ENCODE measurements around the gene RABGAP1. TPM values are rescaled to one million over a fixed set of nuclear protein-coding genes. Genes with fewer than 3 reads are reported as not detected.

Gene RABGAP1
- total and polyA plus RNA-seq, 7 donors: 15.5 to 57.9 (median 33.6) TPM

DNA sequence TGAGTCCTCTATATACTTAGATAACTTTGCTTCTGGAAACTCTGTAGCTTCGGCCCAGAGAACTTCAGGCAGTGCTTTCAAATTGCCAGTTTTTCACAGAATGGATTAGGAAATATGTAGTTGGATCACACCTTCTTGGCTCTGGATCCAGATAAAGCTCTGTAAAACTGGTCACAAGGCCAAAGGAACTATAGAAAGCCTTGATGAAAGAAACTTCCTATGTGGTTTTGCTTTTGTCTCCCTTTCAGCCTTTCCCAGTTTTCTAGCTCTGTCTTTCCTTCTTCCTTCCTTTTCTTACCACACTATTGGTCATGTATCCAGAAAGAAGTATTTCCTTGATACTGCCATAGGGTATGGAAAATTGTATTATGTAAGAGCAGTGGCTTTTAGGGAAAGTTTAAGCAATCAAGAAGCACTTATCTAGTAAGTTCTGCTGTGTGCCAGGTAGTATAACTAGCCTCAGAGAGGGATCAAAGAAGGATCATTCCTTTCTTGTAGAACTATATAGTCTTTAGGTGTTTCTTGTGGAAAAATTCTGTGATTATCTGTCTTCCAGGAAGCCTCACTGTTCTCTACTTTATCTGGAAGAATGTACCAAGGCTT is 98.9 kb downstream of the RABGAP1 start:
- Histone ChIP-seq H3K27ac (no peak overlapping the region), H3K36me3 (ENCODE audit: insufficient read depth in 1 of 2, low read depth in 1 of 2) (no peaks in the 10 kb centered on the region), H3K4me3 (no peak overlapping the region), H3K4me1 (peaks cover 4% of the 10 kb centered on the region), H3K27me3 (ENCODE audit: insufficient read depth in 3 of 3, low read length in 2 of 3) (no peaks in the 10 kb centered on the region), H3K9me3 (no peaks in the 10 kb centered on the region)
- DNase-seq (no peak), ATAC-seq (no peak)
- TF ChIP-seq CTCF (IDR thresholded peaks at IDR 0.05): no peak
- WGBS, 3 donors: 72 to 93% (median 82%) methylated on average over 1 of the region's 1 CpG
- intact Hi-C loops (cut with DNase I): no loop called here

GRCh38 chr9:123040801-123041200 is 100.0 kb downstream of the RABGAP1 start:
- no peak for TF ChIP-seq CTCF (IDR thresholded peaks at IDR 0.05)
- intact Hi-C loops (cut with DNase I): no loop called here
- H3K27ac ChIP-seq: no peak overlapping the region
- H3K4me1 ChIP-seq: no peaks in the 10 kb centered on the region
- ATAC-seq: no peak
- no peak overlapping the region for H3K4me3 ChIP-seq
- no peaks in the 10 kb centered on the region for H3K27me3 ChIP-seq (ENCODE audit: insufficient read depth in 3 of 3, low read length in 2 of 3)
- no peaks in the 10 kb centered on the region for H3K36me3 ChIP-seq (ENCODE audit: insufficient read depth in 1 of 2, low read depth in 1 of 2)
- no peaks in the 10 kb centered on the region for H3K9me3 ChIP-seq
- 32 to 87% (median 53%) methylated on average over 1 of the region's 1 CpG for WGBS, 3 donors
- DNase-seq: no peak

- TF ChIP-seq CTCF (IDR thresholded peaks at IDR 0.05): no peak
- DNase-seq (no peak), ATAC-seq (no peak)
- intact Hi-C loops (cut with DNase I): no loop called here
- H3K27me3 ChIP-seq (ENCODE audit: insufficient read depth in 3 of 3, low read length in 2 of 3): no peaks in the 10 kb centered on the region
- WGBS, 3 donors: 80 to 85% (median 81%) methylated on average over 2 of the region's 2 CpGs
- H3K36me3 ChIP-seq (ENCODE audit: insufficient read depth in 1 of 2, low read depth in 1 of 2): no peaks in the 10 kb centered on the region
- no peak overlapping the region for H3K27ac ChIP-seq
- no peaks in the 10 kb centered on the region for H3K4me1 ChIP-seq
- H3K9me3 ChIP-seq: no peaks in the 10 kb centered on the region
- H3K4me3 ChIP-seq: no peak overlapping the region
Observed at GRCh38 chr9:123041489-123041888, 100.7 kb downstream of the RABGAP1 start.

DNA sequence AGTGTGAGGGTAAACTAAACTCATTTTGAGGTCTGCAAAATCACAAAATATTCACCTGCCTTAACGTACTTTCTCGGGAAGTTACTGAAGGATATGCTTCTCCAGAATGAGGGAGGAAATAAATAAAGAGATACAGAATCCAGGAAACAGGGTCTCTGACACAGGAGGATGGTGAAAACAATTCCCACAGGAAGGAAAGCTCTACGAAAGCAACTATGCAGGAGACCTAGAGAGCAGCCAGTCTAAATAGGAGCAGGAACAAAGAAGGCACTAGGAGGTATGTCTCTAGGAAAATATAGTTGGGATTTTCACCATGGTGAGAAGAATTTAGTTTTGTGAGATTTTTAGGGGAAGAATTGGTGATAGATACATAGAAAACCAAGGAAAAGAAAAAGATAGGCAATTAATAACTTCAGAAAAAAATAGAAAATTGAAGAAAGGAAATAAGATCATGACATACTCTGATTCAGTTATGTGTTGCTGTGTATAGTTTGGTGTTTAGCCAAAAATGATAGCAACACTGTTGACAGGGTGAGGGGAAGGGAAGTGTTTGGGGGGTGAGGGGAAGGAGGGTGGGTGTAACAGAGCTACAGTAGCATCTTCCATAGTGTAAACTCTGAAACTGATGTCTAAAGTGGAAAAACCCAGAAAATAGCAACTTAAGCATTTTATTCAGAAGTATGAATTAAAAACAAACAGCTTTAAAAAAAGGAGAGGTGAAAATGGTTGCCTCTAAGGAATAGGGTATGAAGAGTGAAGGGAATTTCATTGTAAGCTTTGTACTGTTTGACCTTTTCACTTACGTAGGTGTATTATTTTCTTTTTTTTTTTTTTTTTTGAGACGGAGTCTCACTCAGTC is 102.5 kb downstream of the RABGAP1 start:
- intact Hi-C loops (cut with DNase I): no loop called here
- ATAC-seq: no peak
- no peak overlapping the region for H3K4me3 ChIP-seq
- WGBS, 3 donors: 76 to 86% (median 85%) methylated on average over 4 to 5 of the region's 5 CpGs
- H3K27me3 ChIP-seq (ENCODE audit: insufficient read depth in 3 of 3, low read length in 2 of 3): no peaks in the 10 kb centered on the region
- H3K27ac ChIP-seq: no peak overlapping the region
- no peak for DNase-seq
- H3K36me3 ChIP-seq (ENCODE audit: insufficient read depth in 1 of 2, low read depth in 1 of 2): no peaks in the 10 kb centered on the region
- peaks cover 3% of the 10 kb centered on the region for H3K4me1 ChIP-seq
- no peaks in the 10 kb centered on the region for H3K9me3 ChIP-seq
- TF ChIP-seq CTCF (IDR thresholded peaks at IDR 0.05): no peak
